ENCODE measurements around the gene MYO1D. TPM values are rescaled to one million over a fixed set of nuclear protein-coding genes. Genes with fewer than 3 reads are reported as not detected.

Gene MYO1D
- total RNA-seq, 2 experiments from 2014 or later = 0.09 to 0.89 TPM

GRCh38 chr17:32915245-32915644, 38.3 kb upstream of the MYO1D start:
- no peaks in the 10 kb centered on the region for H3K9me2 ChIP-seq (ENCODE audit: insufficient read depth, low read length)
- no peaks in the 10 kb centered on the region for H3K4me1 ChIP-seq (ENCODE audit: insufficient read depth, low read length, poor library complexity, severe bottlenecking)
- H4K20me1 ChIP-seq (ENCODE audit: insufficient read depth, low read length) = no peaks in the 10 kb centered on the region
- intact Hi-C loops (cut with micrococcal nuclease; ENCODE audit: unreplicated experiment) = no loop called here
- no peak overlapping the region for H3K4me3 ChIP-seq (ENCODE audit: low read depth, low read length, poor library complexity, severe bottlenecking)
- BruUV-seq (replicated peaks) = no TSS peak
- TF ChIP-seq CTCF (conservative IDR thresholded peaks at IDR 0.05; ENCODE audit: low read length) (no peak), EZH2phosphoT487 (IDR thresholded peaks at IDR 0.05; ENCODE audit: borderline replicate concordance, low read depth, low read length) (no peak)
- no peak overlapping the region for H3K4me2 ChIP-seq (ENCODE audit: low read length)
- no peaks in the 10 kb centered on the region for H3K79me2 ChIP-seq (ENCODE audit: insufficient read depth, low read depth, low read length)
- no peak for DNase-seq (ENCODE audit: low spot score)
- H3K27ac ChIP-seq (ENCODE audit: low read depth, low read length, poor library complexity, severe bottlenecking) = no peak overlapping the region
- no peak overlapping the region for H2AFZ ChIP-seq (ENCODE audit: low read length)
- no peaks in the 10 kb centered on the region for H3K9me3 ChIP-seq (ENCODE audit: low read length)
- ChIA-PET POLR2A (no interaction called here), CTCF (ENCODE audit: unreplicated experiment) (no interaction called here)
- H3K36me3 ChIP-seq (ENCODE audit: insufficient read depth, low read length) = no peaks in the 10 kb centered on the region

GRCh38 chr17:32914181-32914580, 37.3 kb upstream of the MYO1D start:
- intact Hi-C loops (cut with micrococcal nuclease; ENCODE audit: unreplicated experiment) = no loop called here
- CTCF ChIA-PET (ENCODE audit: unreplicated experiment) = no interaction called here
- POLR2A ChIA-PET = no interaction called here

GRCh38 chr17:32913593-32913992, 36.7 kb upstream of the MYO1D start:
- no peaks in the 10 kb centered on the region for H3K9me3 ChIP-seq (ENCODE audit: low read length)
- BruUV-seq (replicated peaks) = no TSS peak
- intact Hi-C loops (cut with micrococcal nuclease; ENCODE audit: unreplicated experiment) = no loop called here
- ChIA-PET POLR2A (no interaction called here), CTCF (ENCODE audit: unreplicated experiment) (no interaction called here)
- TF ChIP-seq CTCF (conservative IDR thresholded peaks at IDR 0.05; ENCODE audit: low read length) = no peak
- TF ChIP-seq EZH2phosphoT487 (IDR thresholded peaks at IDR 0.05; ENCODE audit: borderline replicate concordance, low read depth, low read length) = no peak
- H4K20me1 ChIP-seq (ENCODE audit: insufficient read depth, low read length) = no peaks in the 10 kb centered on the region
- H3K36me3 ChIP-seq (ENCODE audit: insufficient read depth, low read length) = no peaks in the 10 kb centered on the region
- H3K9me2 ChIP-seq (ENCODE audit: insufficient read depth, low read length) = no peaks in the 10 kb centered on the region
- no peak overlapping the region for H3K4me2 ChIP-seq (ENCODE audit: low read length)
- no peak for DNase-seq (ENCODE audit: low spot score)
- no peak overlapping the region for H3K27ac ChIP-seq (ENCODE audit: low read depth, low read length, poor library complexity, severe bottlenecking)
- H2AFZ ChIP-seq (ENCODE audit: low read length) = no peak overlapping the region
- H3K4me1 ChIP-seq (ENCODE audit: insufficient read depth, low read length, poor library complexity, severe bottlenecking) = no peaks in the 10 kb centered on the region
- no peaks in the 10 kb centered on the region for H3K79me2 ChIP-seq (ENCODE audit: insufficient read depth, low read depth, low read length)
- no peak overlapping the region for H3K4me3 ChIP-seq (ENCODE audit: low read depth, low read length, poor library complexity, severe bottlenecking)

More at GRCh38 chr17:32914181-32914580, 37.3 kb upstream of the MYO1D start:
- Histone ChIP-seq H3K27ac (ENCODE audit: low read depth, low read length, poor library complexity, severe bottlenecking) (no peak overlapping the region), H3K4me1 (ENCODE audit: insufficient read depth, low read length, poor library complexity, severe bottlenecking) (no peaks in the 10 kb centered on the region), H2AFZ (ENCODE audit: low read length) (no peak overlapping the region), H3K9me3 (ENCODE audit: low read length) (no peaks in the 10 kb centered on the region), H3K9me2 (ENCODE audit: insufficient read depth, low read length) (no peaks in the 10 kb centered on the region), H4K20me1 (ENCODE audit: insufficient read depth, low read length) (no peaks in the 10 kb centered on the region), H3K4me2 (ENCODE audit: low read length) (no peak overlapping the region), H3K79me2 (ENCODE audit: insufficient read depth, low read depth, low read length) (no peaks in the 10 kb centered on the region), H3K4me3 (ENCODE audit: low read depth, low read length, poor library complexity, severe bottlenecking) (no peak overlapping the region), H3K36me3 (ENCODE audit: insufficient read depth, low read length) (no peaks in the 10 kb centered on the region)
- BruUV-seq (replicated peaks) = no TSS peak
- no peak for DNase-seq (ENCODE audit: low spot score)
- TF ChIP-seq CTCF (conservative IDR thresholded peaks at IDR 0.05; ENCODE audit: low read length) = no peak
- TF ChIP-seq EZH2phosphoT487 (IDR thresholded peaks at IDR 0.05; ENCODE audit: borderline replicate concordance, low read depth, low read length) = no peak
